Measurements from ENCODE around the gene ITGAE.

ITGAE gene

GRCh38 chr17:3804503-3804931 lies 3.5 kb upstream of the ITGAE start:
- DNase-seq (ENCODE audit: low read depth, low spot score): no peak
- H3K4me3 ChIP-seq (ENCODE audit: low read depth, low read length): no peak overlapping the region
- ChIA-PET POLR2A (no interaction called here), CTCF (interaction anchor here (2.4 to 16.8 kb wide), 3 partner anchors 24 to 68 kb away, joined by 8 to 189 read pairs (median 76); partner anchors contain the start of gene NCBP3)
- TF ChIP-seq CTCF (IDR thresholded peaks at IDR 0.05; ENCODE audit: insufficient read depth, low read length, missing control alignments): no peak

GRCh38 chr17:3803308-3803640 lies 2.3 kb upstream of the ITGAE start:
- no peak overlapping the region for H3K4me3 ChIP-seq (ENCODE audit: low read depth, low read length)
- DNase-seq (ENCODE audit: low read depth, low spot score): no peak
- ChIA-PET POLR2A (no interaction called here), CTCF (interaction anchor here (1.2 to 16.8 kb wide), 4 partner anchors 24 to 67 kb away, joined by 4 to 189 read pairs (median 42); partner anchors contain the start of gene NCBP3)
- TF ChIP-seq CTCF (IDR thresholded peaks at IDR 0.05; ENCODE audit: insufficient read depth, low read length, missing control alignments): no peak

GRCh38 chr17:3802461-3803307 lies 1.7 kb upstream of the ITGAE start:
- ChIA-PET CTCF (interaction anchor here (1.2 to 16.8 kb wide), 3 partner anchors 25 to 66 kb away, joined by 4 to 189 read pairs (median 8); partner anchors contain the start of gene NCBP3), POLR2A (no interaction called here)
- no peak for TF ChIP-seq CTCF (IDR thresholded peaks at IDR 0.05; ENCODE audit: insufficient read depth, low read length, missing control alignments)

GRCh38 chr17:3801792-3802191 lies 804 bp upstream of the ITGAE start:
- no peak for TF ChIP-seq CTCF (IDR thresholded peaks at IDR 0.05; ENCODE audit: insufficient read depth, low read length, missing control alignments)
- ChIA-PET POLR2A (no interaction called here), CTCF (interaction anchor here (2.0 kb wide), 1 partner anchor 64 kb away, joined by 8 read pairs; no protein-coding TSS in a partner anchor)
- DNase-seq (ENCODE audit: low read depth, low spot score): no peak
- no peak overlapping the region for H3K4me3 ChIP-seq (ENCODE audit: low read depth, low read length)

More at GRCh38 chr17:3802461-3803307, 1.7 kb upstream of the ITGAE start:
- DNase-seq (ENCODE audit: low read depth, low spot score): peak; percentile 62
- no peak overlapping the region for H3K4me3 ChIP-seq (ENCODE audit: low read depth, low read length)

- CTCF ChIA-PET: interaction anchor here (2.0 kb wide), 1 partner anchor 64 kb away, joined by 8 read pairs; no protein-coding TSS in a partner anchor
- H3K4me3 ChIP-seq (ENCODE audit: low read depth, low read length): no peak overlapping the region
- no peak for DNase-seq (ENCODE audit: low read depth, low spot score)
- POLR2A ChIA-PET: no interaction called here
- no peak for TF ChIP-seq CTCF (IDR thresholded peaks at IDR 0.05; ENCODE audit: insufficient read depth, low read length, missing control alignments)
These were observed 359 bp upstream of the ITGAE start for GRCh38 chr17:3801347-3801746.

GRCh38 chr17:3799181-3799945 lies 1.6 kb downstream of the ITGAE start:
- DNase-seq (ENCODE audit: low read depth, low spot score): no peak
- TF ChIP-seq CTCF (IDR thresholded peaks at IDR 0.05; ENCODE audit: insufficient read depth, low read length, missing control alignments): no peak
- CTCF ChIA-PET: interaction anchor here (2.0 kb wide), 1 partner anchor 62 kb away, joined by 8 read pairs; no protein-coding TSS in a partner anchor
- no peak overlapping the region for H3K4me3 ChIP-seq (ENCODE audit: low read depth, low read length)
- POLR2A ChIA-PET: no interaction called here

All from AG04449 (cell line).